MCF 10A (cell line): ENCODE data around the gene MRPL4. TPM values are rescaled to one million over a fixed set of nuclear protein-coding genes. Genes with fewer than 3 reads are reported as not detected.

Experiments used
- BruUV-seq: library from RNA; stranded (reverse); fragments of 400-500 nt; replicated peaks from 2 replicates; lab custom pipeline; 2021; lab: Mats Ljungman, UMichigan
- CTCF ChIA-PET: fragments of 300-600 bp; sonication (Branson Sonifier 250); formaldehyde crosslinking; extraction: SDS; loops from one replicate; lab custom pipeline; 2021; ENCODE audit warnings: antibody characterized with exemption, inconsistent platforms; lab: Yijun Ruan, JAX
- POLR2A ChIA-PET: fragments of 300-600, 350-650 bp; sonication (Branson Sonifier 250); formaldehyde crosslinking; extraction: SDS; loops from one replicate; lab custom pipeline; 2020; ENCODE audit warnings: antibody characterized with exemption, inconsistent platforms; lab: Yijun Ruan, JAX
- DNase-seq: peaks from one replicate; pipeline ENCODE4 v3.0.0-alpha.2; 2018; ENCODE audit not compliant: unreplicated experiment
- H3K27ac Mint-ChIP-seq: one replicate; pipeline ENCODE4 v1.8.0; 2022; ENCODE audit warnings: mild to moderate bottlenecking, low read depth, mixed read lengths; ENCODE audit not compliant: unreplicated experiment
- H3K27me3 Mint-ChIP-seq: one replicate; pipeline ENCODE4 v1.8.0; 2022; ENCODE audit warnings: mixed read lengths; ENCODE audit not compliant: insufficient read depth, unreplicated experiment
- H3K36me3 Mint-ChIP-seq: one replicate; pipeline ENCODE4 v1.8.0; 2022; ENCODE audit warnings: mild to moderate bottlenecking, moderate library complexity, mixed read lengths; ENCODE audit not compliant: insufficient read depth, unreplicated experiment
- H3K4me1 Mint-ChIP-seq: one replicate; pipeline ENCODE4 v1.8.0; 2022; ENCODE audit warnings: mixed read lengths; ENCODE audit not compliant: insufficient read depth, unreplicated experiment
- H3K4me3 Mint-ChIP-seq: one replicate; pipeline ENCODE4 v1.8.0; 2022; ENCODE audit warnings: mild to moderate bottlenecking, moderate library complexity, mixed read lengths; ENCODE audit not compliant: unreplicated experiment
- H3K9me3 Mint-ChIP-seq: one replicate; pipeline ENCODE4 v1.8.0; 2022; ENCODE audit warnings: mixed read lengths; ENCODE audit not compliant: unreplicated experiment
- intact Hi-C: fragments of 100-400 bp; cut with micrococcal nuclease; formaldehyde crosslinking; loops from 2 replicates; pipeline ENCODE4 v1.14.1; 2022
- total RNA-seq: library from RNA; stranded (reverse); gene quantifications from 2 replicates; pipeline ENCODE4 v1.2.3, GENCODE V29; 2022
- TF ChIP-seq, protein P1 (sequence below): fragments of 200-600 bp; IDR thresholded peaks from one replicate; pipeline ENCODE4 v1.8.0; 2022; ENCODE audit warnings: antibody characterized with exemption, mild to moderate bottlenecking; ENCODE audit not compliant: unreplicated experiment

Gene MRPL4
- total RNA-seq, 1 experiment from 2014 or later, result 120 TPM

DNA sequence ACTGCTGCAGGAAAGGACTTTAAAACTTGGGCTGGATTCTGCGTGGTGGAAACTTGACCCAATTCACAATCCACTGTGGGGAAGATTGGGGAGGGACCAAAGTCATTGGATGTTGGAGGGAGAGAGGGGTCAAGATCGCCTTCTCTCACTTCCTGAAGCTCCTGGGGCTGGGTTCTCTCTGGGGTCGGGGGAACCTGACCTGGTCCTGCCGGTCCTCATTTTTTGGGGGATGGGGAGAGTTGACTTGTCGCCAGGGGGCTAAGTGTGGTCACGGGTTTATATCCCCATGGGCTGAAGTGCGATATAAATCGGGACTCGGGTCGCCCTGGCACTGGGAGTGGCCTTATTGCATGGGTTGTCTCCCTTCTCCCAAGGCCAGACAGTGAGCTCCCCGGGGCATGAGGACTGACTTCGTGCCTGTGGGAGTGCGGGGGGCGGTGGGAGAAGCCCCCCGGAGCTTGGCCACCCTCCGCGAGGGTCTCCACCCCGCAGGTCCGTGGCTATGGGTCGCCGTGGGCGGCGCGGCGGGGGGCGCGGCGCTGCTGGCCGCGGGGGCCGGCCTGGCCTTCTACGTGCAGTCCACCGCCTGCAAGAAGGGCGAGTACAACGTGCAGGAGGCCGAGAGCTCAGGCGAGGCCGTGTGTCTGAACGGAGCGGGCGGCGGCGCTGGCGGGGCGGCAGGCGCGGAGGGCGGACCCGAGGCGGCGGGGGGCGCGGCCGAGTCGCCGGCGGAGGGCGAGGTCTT, 44.0 kb downstream of the MRPL4 start:
- no peaks in the 10 kb centered on the region for H3K9me3 Mint-ChIP-seq
- BruUV-seq, result no TSS peak
- no peaks in the 10 kb centered on the region for H3K4me1 Mint-ChIP-seq
- intact Hi-C loops, result no loop called here
- no peak for DNase-seq
- H3K36me3 Mint-ChIP-seq, result peaks cover 17% of the 10 kb centered on the region
- TF ChIP-seq, protein P1, sequence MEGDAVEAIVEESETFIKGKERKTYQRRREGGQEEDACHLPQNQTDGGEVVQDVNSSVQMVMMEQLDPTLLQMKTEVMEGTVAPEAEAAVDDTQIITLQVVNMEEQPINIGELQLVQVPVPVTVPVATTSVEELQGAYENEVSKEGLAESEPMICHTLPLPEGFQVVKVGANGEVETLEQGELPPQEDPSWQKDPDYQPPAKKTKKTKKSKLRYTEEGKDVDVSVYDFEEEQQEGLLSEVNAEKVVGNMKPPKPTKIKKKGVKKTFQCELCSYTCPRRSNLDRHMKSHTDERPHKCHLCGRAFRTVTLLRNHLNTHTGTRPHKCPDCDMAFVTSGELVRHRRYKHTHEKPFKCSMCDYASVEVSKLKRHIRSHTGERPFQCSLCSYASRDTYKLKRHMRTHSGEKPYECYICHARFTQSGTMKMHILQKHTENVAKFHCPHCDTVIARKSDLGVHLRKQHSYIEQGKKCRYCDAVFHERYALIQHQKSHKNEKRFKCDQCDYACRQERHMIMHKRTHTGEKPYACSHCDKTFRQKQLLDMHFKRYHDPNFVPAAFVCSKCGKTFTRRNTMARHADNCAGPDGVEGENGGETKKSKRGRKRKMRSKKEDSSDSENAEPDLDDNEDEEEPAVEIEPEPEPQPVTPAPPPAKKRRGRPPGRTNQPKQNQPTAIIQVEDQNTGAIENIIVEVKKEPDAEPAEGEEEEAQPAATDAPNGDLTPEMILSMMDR, result no peak
- no peak overlapping the region for H3K27ac Mint-ChIP-seq
- CTCF ChIA-PET, result interaction anchor here (0.6 to 1.0 kb wide), 2 partner anchors 26 to 117 kb away, joined by 3 to 5 read pairs; no protein-coding TSS in a partner anchor
- POLR2A ChIA-PET, result no interaction called here
- H3K27me3 Mint-ChIP-seq, result no peaks in the 10 kb centered on the region
- no peak overlapping the region for H3K4me3 Mint-ChIP-seq

DNA sequence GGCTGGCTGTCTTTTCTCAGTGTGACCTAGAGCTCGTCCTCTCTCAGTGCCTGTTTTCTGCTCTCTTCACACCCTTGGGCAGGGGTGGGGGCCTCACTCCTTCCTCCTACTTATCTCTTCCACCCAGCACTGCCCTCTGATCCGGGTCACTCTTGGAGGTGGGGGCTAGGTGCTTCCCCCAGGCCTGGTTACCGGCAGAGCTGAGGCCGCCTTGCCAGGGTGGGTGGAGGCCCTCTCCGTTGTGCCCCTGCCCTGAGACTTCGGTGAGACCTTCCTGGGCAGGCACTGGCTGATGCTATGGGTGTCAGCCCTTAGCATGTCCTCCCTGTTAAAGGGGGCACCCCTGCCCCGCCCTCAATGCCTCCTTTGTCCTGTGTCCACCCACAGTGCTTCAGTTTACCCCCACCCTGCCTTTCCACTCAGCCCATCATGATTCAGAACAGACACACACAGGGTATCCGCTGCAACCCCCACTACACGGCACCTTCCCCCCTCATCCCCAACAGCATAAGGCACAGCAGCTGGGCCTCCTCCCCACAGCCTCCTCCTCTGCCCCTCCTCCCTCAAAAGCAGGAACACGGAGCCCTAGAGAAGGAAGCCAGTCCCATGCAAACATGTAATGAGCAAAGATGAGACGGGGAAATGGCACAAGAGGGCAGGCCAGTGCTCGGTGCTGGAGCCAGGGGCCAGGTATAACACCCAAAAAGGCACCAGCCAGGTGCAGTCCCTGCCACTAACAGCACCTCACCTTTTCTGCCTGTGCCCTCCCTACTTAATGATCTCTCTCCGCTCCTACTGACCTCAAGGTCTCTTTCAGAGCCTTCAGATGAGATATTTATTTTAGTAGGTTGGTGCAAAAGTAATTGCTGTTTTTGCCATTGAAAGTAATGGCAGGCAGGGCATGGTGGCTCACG, 47.8 kb downstream of the MRPL4 start:
- no peak for DNase-seq
- TF ChIP-seq, protein P1, result no peak
- BruUV-seq, result no TSS peak
- intact Hi-C loops, result no loop called here
- H3K27me3 Mint-ChIP-seq, result no peaks in the 10 kb centered on the region
- H3K4me1 Mint-ChIP-seq, result peaks cover 8% of the 10 kb centered on the region
- no peak overlapping the region for H3K27ac Mint-ChIP-seq
- POLR2A ChIA-PET, result no interaction called here
- no peak overlapping the region for H3K4me3 Mint-ChIP-seq
- no peaks in the 10 kb centered on the region for H3K9me3 Mint-ChIP-seq
- H3K36me3 Mint-ChIP-seq, result peaks cover 7% of the 10 kb centered on the region
- CTCF ChIA-PET, result interaction anchor here (1.1 kb wide), 2 partner anchors 15 to 135 kb away, joined by 3 to 4 read pairs; no protein-coding TSS in a partner anchor

DNA sequence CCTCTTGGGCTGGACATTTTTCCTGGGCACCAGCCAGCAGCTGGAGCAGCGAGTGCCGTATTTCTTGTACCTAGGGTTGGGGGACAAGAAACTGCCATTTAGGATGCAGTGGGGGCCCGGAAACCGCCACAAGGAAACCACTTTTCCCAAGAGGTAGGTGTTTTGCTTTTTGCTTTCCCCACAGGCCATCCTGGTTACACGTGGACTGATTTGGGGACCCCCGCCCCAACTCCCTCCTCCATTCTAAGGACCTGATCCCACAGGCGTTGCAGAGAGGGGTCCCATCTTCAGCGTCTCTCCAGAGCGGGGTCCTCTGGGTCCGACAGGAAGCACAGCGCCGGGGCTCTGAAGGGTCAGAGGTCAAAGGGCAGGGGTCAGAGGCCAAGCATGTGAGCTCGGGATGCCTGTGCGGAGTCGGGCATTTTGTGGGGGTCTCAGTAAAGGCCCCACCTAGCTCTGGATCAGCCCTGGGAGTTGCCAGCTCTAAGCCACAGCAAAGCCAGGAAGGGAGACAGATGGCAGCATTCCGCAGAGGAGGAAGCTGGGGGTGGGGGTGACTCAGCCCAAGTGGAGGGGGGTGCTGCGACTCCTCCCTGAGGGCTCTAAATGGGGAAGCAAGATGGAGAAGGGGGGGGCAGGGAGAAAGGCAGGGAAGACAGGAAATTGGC, 53.3 kb downstream of the MRPL4 start:
- Mint-ChIP-seq H3K4me3 (no peak overlapping the region), H3K36me3 (no peaks in the 10 kb centered on the region), H3K27ac (no peak overlapping the region), H3K9me3 (no peaks in the 10 kb centered on the region), H3K4me1 (peaks cover 8% of the 10 kb centered on the region), H3K27me3 (no peaks in the 10 kb centered on the region)
- BruUV-seq, result no TSS peak
- intact Hi-C loops, result no loop called here
- TF ChIP-seq, protein P1, result no peak
- DNase-seq, result no peak
- POLR2A ChIA-PET, result interaction anchor here (0.6 kb wide), 1 partner anchor 20 kb away, joined by 4 read pairs; no protein-coding TSS in a partner anchor
- CTCF ChIA-PET, result interaction anchor here (0.5 to 1.4 kb wide), 5 partner anchors 9 to 74 kb away, joined by 3 to 5 read pairs (median 4); partner anchors contain the start of gene ICAM1
